GM21367 (cell line): ENCODE results near the gene SLC23A3.

ENCODE experiments used
- ATAC-seq: cut with Tn5 transposase; IDR thresholded peaks from one replicate; pipeline ENCODE4 v1.9.1; 2021; ENCODE audit not compliant: unreplicated experiment

SLC23A3 gene, protein sequence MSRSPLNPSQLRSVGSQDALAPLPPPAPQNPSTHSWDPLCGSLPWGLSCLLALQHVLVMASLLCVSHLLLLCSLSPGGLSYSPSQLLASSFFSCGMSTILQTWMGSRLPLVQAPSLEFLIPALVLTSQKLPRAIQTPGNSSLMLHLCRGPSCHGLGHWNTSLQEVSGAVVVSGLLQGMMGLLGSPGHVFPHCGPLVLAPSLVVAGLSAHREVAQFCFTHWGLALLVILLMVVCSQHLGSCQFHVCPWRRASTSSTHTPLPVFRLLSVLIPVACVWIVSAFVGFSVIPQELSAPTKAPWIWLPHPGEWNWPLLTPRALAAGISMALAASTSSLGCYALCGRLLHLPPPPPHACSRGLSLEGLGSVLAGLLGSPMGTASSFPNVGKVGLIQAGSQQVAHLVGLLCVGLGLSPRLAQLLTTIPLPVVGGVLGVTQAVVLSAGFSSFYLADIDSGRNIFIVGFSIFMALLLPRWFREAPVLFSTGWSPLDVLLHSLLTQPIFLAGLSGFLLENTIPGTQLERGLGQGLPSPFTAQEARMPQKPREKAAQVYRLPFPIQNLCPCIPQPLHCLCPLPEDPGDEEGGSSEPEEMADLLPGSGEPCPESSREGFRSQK

DNA sequence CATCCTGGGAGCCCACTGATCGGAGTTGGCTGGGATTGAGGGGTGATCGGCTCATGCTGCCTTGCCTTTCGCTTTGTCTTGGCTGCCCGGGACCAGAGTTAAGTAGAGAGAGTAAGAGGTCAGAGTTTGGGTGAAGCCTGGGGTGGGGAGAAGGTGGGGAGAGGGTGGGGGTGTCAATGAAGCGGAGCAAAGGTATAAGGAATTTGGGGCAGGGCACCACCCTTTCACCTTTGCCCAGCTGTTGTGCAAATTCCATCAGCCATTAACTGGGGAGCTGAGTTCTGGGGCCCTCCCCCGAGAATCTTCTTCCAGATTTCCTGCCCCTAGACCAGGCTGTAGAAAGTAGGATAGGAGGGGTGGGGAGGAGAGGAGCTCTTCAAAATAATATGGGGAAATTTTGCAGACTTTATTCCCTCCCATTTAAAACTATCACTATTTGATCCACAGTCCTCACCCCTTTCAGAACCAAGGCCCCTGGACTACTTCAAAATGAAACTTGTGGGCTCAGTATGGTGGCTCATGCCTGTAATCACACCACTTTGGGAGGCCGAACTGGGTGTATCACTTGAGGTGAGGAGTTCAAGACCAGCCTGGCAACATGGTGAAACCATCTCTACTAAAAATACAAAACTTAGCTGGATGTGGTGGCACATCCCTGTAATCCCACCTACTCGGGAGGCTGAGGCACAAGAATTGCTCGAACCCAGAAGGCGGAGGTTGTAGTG lies at the start of gene SLC23A3:
Gene SLC23A3 (minus strand): TSS at position 100 of the 725 bp plus-strand sequence. CDS start 45 bp downstream, at position 55.
- no peak for ATAC-seq

DNA sequence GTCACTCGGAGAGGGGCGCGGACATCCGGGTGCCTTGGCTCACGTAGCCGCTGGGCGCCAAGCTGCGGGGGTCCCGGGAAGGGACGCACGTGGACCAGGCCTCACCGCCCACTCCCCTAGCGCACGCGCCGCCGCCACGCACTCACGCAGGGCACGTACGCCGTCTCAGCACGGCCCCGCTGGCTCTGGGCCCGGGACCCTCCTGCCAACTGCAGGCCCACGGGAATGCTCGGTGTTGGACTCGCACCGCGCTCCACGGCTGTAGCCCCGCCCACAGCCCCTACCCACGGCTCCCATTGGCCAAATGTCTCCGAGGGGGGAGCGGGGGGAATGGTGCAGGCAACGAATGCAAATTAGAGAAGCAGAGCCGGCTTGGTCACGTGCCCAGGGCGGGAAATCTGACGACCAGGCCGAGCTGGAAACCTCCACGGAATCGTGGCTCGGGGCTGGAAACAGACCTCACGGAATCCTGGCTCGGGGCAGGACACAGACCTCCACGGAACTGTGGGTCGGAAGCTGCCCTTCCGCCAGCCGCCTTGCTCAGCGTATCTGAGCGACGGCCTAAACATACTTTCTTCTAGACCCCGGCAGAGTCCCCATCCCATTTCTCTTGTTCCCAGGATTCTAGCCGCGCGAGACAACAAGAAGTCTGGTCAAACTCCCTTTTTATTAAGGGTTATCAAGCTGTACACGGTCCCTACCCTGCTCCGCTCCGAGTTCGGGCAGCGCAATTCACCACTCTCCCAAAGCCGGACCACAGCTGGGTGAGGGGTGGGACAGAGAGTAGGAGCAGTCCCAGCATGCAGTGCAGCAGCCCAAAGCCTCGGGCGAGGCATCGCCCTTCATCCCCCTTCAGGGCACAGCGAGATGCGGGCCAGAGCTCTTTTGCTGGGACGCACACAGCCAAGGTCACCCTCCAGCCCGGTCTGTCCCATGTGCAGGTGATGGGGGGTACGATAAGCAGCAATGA lies 49.2 kb upstream of the SLC23A3 start, which contains the start of gene ABCB6:
Gene ABCB6 (minus strand): TSS at position 227 of the 970 bp plus-strand sequence. CDS start 285 bp downstream, outside the sequence.
- ATAC-seq = peak; percentile 71

DNA sequence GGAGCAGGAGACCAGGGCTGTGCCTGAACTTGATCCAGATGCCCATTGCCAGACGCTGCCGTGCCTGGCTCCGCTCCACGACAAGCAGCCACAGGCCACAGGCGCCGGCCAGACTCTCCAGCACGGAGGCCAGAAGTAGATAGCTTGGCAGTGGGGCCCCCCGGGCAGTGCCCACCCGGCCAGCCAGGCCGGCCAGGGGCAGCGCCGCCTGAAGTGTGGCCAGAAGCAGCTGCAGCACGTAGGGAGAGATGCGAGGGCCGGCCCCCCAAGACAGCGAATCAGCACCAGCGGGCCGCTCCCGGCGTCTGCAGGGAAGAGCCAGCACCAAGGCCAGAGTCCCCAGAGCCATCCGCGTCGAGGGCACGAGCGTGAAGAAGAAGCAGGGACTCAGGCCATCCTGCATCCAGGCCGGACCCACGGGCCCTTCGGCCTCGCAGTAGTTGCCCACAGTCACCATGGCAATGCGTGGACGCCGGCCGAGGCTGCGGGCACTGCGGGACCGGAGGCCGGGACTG lies 48.4 kb upstream of the SLC23A3 start:
- peak; percentile 3 for ATAC-seq

DNA sequence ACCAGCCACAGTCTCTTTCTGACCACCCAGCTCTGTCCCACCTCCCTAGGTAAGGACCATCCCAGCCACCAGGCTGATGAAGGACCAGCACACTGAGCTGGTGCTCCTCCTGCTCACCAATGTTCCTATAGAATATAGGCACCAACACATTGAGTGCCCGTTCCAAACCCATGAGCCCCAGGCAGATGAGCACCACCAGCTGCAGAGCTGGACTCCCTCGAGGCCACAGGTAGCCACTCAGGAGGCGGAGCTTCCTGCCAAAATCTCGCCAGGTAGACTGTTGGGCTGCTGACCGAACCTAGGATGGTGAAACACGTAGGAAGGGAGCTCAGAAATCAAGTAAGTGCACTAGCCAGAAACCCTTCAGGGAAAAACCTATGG lies 46.7 kb upstream of the SLC23A3 start:
- ATAC-seq = no peak

DNA sequence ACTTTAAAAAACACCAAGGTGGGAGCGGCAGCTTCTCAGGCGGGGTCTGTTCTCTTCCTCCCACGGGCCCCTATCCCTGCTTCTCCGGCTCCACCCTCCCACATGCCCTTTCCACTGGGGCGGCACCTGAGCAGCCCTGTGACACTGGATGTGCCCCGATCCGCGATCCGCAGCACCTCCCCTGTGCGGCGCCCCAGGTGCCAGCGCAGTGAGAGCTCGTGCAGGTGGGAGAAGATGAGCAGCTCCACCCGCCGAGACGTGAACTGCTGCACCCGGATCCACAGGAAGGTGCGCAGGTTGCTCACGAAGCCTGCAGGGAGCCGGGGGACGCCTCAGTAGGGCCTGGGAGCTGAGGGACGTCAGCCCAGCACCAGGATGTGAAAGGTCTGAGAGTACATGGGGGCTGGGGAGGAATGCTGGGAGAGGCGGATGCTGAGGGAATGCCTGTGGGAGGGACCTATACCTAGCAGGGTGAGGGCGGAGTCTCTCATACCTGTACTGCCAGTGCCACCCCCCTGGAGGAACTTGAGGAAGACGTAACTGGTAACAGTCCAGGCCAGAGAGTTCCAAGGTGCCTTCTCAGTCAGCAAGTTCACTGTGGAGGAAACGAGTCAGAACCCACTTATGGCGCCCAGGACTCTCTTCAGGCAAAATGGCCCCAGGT lies 46.2 kb upstream of the SLC23A3 start:
- ATAC-seq = no peak

DNA sequence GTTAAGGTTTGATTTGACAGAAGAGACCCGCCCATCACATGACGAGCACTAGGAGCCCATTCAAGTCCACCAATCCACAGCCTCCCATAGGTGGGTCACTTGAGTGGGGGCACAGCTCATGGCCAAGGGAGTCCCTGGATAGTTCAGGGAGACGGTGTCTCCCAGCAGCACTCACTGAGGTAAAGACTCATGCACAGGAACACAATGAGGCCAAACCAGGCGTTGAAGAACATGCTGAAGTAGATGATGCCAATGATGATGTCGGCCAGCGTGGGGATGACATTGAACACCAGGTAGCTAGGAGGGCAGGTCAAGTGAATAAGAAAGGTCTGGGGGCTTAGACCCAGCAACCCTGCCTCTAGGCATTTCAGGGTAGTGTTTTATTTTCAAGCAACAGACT lies 45.0 kb upstream of the SLC23A3 start:
- ATAC-seq = no peak

DNA sequence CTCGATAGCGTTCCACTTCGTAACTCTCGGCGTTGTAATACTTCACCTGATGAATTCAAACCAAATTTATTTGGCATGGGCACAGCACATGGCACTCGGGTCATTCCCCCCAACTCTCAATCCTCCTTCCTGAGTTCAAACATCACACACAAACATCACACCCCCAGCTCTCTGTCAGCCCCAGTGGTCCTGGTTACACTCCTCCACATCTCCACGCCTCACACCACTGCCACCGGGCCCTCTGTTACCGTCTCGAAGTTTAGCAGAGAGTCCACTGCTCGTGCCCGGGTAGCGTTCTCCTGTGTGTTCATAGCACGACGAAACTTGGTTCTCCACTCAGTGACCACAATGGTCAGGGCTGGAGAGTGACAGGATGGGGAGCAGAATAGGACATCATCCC lies 44.3 kb upstream of the SLC23A3 start:
- ATAC-seq = no peak

DNA sequence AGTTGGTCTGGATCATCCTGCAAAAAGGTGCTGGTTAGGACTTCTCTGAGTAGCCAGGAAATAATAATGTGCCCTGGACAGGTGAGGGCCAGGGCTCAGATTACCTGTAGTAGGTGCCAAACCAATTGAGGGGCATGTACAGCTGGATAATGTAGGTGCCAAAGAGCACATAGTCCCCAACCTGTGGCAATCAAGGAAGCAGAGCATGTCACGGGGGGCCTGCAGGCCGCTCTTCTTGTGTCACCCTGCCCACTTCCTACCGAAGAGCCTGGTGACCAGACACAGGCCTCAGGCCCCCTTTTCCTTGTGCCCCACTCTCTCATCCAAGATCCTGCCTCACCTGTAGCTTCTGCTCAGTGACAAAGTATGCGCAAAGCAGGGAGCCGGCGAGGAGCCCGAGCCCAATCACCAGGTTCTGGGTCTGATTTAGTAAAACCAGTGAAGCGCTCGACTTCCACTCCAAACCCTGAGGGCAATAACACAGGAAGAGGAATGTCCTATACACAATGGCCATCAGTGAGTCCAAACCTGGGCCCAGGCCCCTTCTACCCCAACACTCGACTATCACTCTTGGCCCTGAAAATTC lies 43.8 kb upstream of the SLC23A3 start:
- no peak for ATAC-seq

DNA sequence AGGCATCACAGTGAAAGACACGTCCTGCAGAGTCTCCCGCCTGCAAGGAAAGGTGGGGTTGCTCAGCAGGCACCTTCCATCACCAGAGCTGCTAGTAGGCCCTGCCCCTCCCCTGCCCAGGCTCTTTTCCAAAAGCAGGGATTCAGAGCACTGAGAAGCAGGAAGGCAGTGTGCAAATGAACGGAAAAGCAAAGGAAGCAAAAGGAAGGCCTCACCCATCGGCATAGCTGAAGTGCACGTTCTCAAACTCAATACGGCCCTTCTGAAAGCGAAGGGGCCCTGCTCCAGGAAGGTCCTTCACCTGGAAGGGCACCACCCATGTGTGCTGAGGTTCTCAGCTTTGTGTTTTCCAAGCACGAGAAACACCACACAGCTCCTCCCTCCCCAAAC lies 43.2 kb upstream of the SLC23A3 start:
- ATAC-seq = no peak

DNA sequence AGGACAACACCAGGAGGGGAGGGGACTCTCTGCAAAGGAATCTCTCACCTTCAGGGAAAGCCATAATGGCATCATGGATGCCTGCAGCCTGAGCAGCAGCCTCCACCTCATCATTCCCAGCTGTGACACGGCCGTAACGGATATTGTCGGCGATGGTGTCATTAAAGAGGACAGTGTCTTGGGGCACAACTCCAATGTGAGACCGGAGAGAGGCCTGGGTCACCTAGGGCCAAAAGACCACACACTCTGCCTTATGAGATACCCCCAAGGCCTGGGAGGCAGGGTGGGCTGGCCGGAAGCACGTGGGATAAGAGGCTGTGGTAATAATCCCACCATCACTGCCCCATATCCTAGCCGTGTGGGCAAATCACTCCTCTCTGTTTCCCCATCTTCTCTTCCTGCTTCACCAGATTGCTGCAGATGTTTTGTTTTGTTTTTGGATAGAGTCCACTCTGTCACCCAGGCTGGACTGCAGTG lies 41.1 kb upstream of the SLC23A3 start:
- no peak for ATAC-seq

DNA sequence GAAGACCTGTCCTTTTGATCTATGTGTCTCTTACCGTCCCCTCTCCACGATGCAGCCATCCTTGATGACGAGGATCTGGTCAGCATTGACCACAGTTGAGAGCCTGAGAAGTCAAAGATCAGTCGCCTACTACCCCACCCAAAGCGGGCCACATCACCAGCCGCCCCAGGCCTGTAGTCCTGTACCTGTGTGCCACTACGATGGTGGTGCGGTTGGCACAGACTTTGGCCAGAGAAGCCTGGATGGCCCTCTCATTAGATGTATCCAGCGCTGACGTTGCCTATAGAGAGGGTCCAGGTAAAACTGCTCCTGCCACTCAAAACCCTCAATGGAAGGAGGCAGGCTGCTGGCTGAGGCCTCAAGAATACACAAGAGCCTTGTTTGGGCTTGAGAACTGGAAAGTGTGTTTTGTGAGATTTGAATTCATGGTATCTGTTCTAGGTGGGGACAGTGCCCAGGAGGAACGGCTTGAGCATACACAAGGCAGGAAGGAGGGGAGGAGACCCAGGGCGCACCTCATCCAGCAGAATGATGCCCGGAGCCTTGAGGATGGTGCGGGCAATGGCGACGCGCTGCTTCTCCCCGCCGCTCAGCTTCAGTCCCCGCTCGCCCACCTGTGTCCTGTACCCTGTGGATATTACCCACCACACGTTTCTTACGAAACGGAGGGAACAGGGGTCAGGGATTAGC lies 40.5 kb upstream of the SLC23A3 start:
- no peak for ATAC-seq

DNA sequence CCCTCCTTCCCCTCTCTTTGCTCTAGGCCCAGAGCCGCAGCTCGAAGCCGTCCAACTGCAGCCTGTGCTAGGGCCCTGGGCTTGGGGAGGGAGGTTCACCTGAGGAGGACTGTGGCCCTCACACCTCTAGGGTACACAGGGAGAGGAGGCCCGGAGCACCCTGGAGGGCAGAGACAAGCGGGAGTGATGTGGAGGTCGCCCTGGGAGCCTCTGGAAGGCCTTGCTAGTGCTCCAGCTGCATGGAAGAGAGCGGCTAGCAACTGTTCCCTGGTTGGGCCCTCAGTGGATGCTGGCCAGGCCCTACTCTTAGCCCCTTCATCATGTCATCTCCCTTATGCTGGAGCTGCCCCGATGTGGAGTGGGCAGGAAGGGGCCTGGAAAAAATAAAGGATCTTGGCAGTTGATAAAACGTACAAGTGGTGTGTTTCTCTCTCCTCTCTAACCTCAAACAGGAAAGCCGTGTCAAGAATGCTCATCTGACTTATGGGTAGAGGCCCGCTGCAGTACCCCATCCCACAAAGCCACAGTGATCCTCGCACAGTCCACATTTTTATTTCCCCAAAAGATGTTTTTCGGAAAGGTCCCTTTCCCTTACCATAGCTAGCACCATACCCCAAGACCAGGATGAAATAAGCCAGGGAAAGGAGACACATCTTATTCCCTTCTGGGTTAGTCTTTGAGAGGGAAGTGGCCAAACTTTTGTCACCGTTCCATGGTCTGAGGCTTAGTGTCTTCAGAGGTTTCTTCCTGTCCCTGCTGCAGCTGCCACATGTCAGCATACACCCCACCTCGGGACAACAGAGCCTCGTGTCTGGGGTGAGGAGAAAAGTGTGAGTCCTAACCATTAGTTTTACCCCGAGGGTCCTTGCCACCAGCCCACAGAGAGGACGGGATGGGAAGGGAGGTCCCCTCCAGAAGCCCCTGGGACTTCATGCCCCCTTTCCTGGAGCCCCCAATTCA lies 39.7 kb upstream of the SLC23A3 start:
- no peak for ATAC-seq

DNA sequence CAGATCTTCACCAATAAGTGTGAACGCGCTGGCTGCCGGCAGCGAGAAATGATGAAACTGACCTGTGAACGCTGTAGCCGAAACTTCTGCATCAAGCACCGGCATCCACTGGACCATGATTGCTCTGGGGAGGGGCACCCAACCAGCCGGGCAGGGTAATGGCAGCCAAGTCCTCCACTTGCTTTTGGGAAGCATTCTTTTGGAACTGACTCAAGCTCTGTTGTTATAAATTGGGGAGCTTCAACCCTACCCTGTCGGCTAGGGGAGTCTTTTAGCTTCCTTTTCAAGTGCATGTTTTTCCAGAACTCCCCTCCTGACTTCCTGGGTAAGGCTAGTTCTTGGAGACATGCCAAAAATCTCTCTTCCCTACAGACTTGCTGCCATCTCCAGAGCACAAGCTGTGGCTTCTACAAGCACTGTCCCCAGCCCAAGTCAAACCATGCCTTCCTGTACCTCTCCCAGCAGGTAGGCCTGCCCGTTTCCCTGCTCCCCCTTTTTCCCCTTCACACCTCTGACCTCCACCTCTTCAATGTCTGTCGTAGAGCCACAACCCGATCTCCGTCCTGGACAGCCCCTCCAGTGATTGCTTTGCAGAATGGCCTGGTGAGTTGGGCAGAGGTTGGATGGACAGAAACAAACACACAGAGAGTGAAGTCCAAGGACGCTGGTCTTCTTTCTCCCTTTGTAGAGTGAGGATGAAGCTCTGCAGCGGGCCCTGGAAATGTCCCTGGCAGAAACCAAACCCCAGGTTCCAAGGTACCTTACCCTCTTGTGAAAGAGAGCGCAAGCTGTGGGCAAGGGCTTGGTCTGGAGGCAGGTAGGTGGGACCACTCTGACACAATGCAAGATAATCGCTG lies 38.3 kb upstream of the SLC23A3 start:
- ATAC-seq = no peak

DNA sequence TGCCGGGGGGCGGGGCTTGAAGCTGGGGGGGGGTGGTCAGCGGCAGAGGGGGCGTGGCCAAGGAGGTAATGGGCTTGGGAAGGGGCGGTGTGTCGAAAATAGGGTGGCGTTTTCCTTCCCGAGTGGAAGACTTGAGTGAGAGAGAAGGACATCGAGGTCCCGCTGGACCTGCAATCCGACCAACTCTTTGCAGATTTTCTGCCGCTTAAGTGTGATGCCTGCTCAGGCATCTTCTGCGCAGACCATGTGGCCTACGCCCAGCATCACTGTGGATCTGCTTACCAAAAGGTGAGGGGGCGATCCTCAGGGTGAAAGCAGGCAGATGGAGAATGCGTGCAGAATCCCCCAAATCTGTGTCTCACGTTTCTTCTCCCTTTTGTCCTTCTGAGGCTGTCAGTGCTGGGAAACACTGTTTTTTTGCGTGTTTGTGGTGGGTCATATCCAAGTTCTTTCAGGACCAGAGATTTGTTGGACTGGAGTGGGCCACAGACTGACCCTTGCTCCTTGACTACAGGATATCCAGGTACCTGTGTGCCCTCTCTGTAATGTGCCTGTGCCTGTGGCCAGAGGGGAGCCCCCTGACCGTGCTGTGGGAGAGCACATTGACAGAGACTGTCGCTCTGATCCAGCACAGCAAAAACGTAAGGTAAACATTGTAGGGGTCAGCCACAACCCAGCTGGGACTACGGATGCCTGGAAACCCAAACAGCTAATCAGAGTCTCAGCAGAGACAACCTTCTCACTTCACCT lies 37.5 kb upstream of the SLC23A3 start:
- no peak for ATAC-seq

DNA sequence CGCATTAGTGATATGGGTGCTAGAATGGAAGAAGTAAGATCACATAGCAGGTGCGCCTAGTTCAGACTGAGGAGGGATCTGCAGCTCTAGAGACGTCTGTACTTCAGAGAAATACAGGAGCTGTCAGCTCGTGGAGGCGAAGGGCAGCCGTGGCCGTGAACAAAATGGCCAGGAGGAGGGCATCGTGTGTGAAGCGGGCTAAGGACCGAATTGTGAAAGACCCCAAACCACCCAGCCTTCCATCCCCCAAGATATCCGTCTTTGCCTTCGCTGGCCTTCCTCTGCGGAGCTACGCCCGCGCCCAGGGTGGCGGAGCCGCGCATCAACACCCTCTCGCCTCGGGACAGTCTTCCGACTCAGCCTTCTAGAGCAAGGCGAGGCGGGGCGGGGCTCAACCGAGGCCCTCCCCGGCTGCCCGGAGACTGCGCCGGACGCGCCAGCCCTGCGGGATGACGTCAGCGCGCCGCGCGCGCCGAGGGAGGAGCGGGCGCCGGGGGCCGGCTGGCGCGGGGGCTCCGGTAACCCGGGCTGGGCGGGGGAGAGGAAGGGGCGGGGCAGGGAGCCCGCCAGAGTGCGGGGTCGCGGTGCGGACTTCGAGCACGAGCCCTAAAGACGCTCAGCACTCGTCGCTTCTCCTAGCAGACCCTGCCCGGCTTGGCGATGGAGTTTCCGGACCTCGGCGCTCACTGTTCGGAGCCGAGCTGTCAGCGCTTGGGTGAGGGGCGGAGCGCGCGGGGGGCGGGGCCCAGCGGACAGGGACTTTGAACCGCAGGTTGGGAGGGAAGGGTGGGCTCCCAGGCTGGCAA lies 36.7 kb upstream of the SLC23A3 start, which contains the start of gene ZFAND2B:
Gene ZFAND2B (plus strand): TSS at position 455 of the 806 bp plus-strand sequence. CDS start 206 bp downstream, at position 661.
- ATAC-seq = peak; percentile 94
